VCaP (cell line): ENCODE measurements around the gene MET.
"Not testable (repeated sequence)": the region's sequence is repeated elsewhere in the genome, so short reads cannot be mapped to it uniquely, and the experiment has no call there.

Experiments
- H3K27ac ChIP-seq: fragments of 450-650 bp; 2 replicates; pipeline ENCODE4 v1.5.1; 2017
- TF ChIP-seq, protein P1 (sequence below): fragments of 450-650 bp; conservative IDR thresholded peaks from 2 replicates; pipeline ENCODE4 v1.5.1; 2017; ENCODE audit warnings: mild to moderate bottlenecking, moderate library complexity

Gene MET

DNA sequence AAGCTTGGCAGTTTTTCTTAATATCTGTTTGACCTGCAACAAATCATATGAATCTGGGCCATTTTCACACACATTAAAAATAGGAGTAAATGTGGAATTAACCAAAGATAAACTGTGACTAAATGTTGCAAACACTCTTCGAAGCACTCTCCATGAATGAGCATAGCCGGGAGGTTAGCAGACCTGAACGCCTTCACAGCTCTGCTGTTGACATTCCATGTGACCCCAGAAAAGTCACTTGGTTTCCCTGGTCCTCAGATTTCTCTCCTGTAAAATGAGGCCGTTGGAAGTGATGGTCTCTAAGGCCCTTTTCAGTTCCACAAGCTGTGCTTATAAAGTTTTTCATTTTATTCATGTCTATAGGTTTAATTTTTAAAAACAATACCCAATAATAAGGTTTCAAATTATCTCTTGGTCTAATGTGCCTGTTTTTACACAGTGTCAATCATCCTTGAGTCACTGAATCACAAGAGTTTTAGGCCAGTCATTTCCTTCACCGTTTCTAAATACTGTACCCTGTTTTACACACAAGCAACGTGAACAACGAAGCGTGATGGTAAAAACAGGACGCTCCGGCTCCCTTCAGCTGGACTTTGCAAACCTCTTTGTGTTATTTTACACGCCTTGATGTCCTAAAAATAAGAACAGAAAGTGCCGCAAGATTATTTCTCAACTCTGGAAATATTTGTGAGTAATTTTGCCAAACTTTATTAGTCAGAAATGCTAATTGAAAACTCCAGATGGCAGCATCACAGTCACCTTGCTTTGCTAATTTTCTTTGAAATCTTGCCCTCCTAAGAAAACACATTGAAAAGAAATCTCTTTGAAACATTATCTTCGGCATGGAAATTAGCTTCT, 38.6 kb upstream of the MET start:
- TF ChIP-seq, protein P1, sequence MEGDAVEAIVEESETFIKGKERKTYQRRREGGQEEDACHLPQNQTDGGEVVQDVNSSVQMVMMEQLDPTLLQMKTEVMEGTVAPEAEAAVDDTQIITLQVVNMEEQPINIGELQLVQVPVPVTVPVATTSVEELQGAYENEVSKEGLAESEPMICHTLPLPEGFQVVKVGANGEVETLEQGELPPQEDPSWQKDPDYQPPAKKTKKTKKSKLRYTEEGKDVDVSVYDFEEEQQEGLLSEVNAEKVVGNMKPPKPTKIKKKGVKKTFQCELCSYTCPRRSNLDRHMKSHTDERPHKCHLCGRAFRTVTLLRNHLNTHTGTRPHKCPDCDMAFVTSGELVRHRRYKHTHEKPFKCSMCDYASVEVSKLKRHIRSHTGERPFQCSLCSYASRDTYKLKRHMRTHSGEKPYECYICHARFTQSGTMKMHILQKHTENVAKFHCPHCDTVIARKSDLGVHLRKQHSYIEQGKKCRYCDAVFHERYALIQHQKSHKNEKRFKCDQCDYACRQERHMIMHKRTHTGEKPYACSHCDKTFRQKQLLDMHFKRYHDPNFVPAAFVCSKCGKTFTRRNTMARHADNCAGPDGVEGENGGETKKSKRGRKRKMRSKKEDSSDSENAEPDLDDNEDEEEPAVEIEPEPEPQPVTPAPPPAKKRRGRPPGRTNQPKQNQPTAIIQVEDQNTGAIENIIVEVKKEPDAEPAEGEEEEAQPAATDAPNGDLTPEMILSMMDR, result peak; percentile 30
- H3K27ac ChIP-seq, result no peak overlapping the region

DNA sequence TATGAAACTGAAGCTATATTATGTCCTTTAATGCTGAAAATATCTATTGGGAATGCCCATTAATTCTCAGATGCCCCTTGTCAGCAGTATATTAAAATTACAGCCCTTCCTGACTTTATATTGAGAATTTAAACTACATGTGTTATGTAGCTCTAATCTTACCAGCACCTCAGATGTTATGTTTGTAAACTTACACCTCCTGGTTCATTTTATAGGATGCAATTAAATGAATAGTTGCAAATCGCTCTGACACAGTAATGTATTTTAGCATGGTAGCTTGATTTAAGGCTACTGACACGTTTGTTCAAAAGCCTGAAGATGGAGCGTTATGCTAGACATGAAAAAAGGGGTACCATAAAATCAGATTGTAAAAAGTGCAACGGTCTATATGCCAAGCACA, 35.0 kb upstream of the MET start:
- TF ChIP-seq, protein P1, result no peak
- no peak overlapping the region for H3K27ac ChIP-seq

DNA sequence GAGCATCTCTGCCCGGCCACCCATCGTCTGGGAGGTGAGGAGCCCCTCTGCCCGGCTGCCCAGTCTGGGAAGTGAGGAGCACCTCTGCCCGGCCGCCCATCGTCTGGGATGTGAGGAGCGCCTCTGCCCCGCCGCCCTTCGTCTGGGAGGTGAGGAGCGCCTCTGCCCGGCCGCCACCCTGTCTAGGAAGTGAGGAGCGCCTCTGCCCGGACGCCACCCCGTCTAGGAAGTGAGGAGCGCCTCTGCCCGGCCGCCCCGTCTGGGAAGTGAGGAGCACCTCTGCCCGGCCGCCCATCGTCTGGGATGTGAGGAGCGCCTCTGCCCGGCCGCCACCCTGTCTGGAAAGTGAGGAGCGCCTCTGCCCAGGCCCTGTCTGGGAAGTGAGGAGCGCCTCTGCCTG, 33.4 kb upstream of the MET start:
- not testable (repeated sequence) for H3K27ac ChIP-seq

DNA sequence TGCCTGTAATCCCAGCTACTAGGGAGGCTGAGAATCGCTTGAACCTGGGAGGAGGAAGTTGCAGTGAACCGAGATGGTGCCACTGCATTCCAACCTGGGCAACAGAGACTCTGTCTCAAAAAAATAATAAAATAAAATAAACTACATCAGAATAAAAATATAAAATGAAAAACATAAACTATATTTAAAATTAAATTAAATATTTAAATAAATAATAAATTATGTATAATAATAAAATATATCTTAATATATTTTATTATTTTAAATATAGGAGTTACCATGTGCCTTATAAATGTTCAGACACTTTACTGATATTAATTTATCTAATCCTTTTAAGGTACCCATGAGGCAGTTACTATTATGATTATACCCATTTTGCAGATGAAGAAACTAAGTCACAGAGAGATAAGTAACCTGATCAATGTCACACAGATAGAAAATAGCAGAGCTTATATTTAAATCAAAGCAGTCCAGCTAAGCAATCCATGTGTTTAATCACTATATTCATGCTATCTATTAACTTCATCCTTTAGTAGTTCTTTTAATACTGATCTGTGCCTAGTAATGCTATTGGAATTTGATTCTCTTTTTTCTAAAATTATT, 30.3 kb upstream of the MET start:
- TF ChIP-seq, protein P1, result no peak
- no peak overlapping the region for H3K27ac ChIP-seq

DNA sequence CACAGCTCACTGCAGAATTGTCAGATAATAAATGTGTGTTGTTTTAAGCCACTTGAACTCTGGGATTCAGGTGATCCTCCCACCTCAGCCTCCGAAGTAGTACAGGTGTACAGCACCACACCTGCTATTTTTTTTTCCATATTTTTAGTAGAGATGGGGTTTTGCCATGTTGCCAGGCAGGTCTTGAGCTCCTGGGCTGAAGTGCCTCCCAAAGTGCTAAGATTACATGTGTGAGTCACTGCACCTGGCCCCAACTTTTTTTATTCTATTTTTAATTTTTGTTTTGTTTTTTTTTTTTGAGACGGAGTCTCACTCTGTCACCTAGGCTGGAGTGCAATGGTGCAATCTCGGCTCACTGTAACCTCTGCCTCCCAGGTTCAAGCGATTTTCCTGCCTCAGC, 28.8 kb upstream of the MET start:
- not testable (repeated sequence) for H3K27ac ChIP-seq

DNA sequence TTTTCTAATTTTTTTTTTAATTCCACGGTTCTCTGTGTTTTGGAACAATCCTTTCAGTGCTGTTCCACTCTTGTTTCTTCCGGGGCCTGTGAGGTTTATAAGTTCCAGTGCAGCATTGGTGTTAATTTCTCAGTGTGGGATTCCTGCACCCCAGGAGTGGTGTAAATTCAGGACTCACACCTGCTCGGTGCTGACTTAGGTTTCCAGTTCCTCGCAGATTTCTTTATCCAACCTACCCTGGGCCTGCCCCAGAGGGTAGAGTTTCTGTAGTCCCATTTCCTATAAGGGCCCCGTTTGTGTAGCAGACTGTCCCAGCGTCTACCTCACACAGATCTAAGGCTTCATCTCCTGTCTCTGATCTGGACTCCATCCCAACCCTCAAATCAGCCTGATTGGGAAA, 27.4 kb upstream of the MET start:
- TF ChIP-seq, protein P1, result no peak
- no peak overlapping the region for H3K27ac ChIP-seq

DNA sequence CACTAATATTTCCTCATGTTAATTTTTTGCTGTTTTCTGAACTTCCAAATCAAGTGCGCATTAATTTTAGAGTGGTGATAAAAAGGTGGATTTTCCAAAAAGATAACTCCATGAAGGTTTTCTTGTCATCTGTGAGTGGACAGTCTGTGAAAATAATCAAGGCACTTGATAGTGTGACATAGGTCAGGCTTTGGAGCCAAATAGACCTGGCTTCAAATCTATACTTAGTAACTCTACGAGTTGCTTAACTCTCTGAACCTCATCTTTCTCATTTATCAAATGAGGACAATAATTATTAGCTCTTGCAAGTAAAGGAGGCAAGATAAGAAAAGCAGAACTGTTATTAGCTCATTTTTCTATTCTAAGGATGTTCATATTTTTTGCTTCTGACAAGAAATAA, 24.7 kb upstream of the MET start:
- TF ChIP-seq, protein P1, result no peak
- H3K27ac ChIP-seq, result no peak overlapping the region

DNA sequence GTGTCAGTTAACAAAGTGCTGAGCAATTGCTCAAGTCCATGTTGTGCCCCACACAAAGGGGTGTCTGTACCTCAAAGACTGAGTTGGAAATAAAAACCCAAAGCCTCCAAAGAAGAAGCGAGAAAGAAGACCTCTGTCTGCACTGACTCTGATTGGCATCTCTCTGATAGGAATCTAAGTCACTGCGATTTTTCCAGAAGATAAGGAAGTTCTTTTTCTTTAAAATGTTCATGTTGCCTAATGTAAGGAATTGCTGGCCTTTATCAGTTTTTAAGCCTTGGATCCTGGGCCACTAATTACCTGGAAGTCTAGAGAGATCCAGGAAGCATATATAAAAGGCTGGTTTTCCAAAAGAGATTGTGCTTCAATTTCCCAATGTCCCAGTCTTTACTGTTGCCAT, 24.1 kb upstream of the MET start:
- no peak overlapping the region for H3K27ac ChIP-seq
- TF ChIP-seq, protein P1, result no peak
